Ishikawa (cell line): ENCODE results near the gene RNU7-1.

Experiments used
- CEBPB ChIP-seq: IDR thresholded peaks from 2 replicates; pipeline ENCODE4 v1.6.1; 2012
- CREB1 ChIP-seq: IDR thresholded peaks from 2 replicates; pipeline ENCODE4 v1.6.1; 2012; ENCODE audit warnings: low read depth
- EGR1 ChIP-seq: IDR thresholded peaks from 2 replicates; pipeline ENCODE4 v1.6.1; 2012
- EP300 ChIP-seq: IDR thresholded peaks from 2 replicates; pipeline ENCODE4 v1.6.1; 2012; ENCODE audit warnings: borderline replicate concordance
- FOXM1 ChIP-seq: IDR thresholded peaks from 2 replicates; pipeline ENCODE4 v1.6.1; 2012; ENCODE audit warnings: low read depth, borderline replicate concordance
- MAX ChIP-seq: IDR thresholded peaks from 2 replicates; pipeline ENCODE4 v1.6.1; 2012
- NFIC ChIP-seq: IDR thresholded peaks from 2 replicates; pipeline ENCODE4 v1.6.1; 2012
- RAD21 ChIP-seq: IDR thresholded peaks from 2 replicates; pipeline ENCODE4 v1.6.1; 2012; ENCODE audit warnings: low read depth
- TAF1 ChIP-seq: IDR thresholded peaks from 2 replicates; pipeline ENCODE4 v1.6.1; 2012; ENCODE audit warnings: low read depth, mild to moderate bottlenecking
- TCF12 ChIP-seq: IDR thresholded peaks from 2 replicates; pipeline ENCODE4 v1.6.1; 2012; ENCODE audit warnings: low read depth
- TEAD4 ChIP-seq: IDR thresholded peaks from 2 replicates; pipeline ENCODE4 v1.6.1; 2012
- YY1 ChIP-seq: IDR thresholded peaks from 2 replicates; pipeline ENCODE4 v1.6.1; 2012; ENCODE audit warnings: low read depth
- ZBTB7A ChIP-seq: IDR thresholded peaks from 2 replicates; pipeline ENCODE4 v1.6.1; 2012; ENCODE audit warnings: low read depth
- TF ChIP-seq, protein P1 (sequence below): IDR thresholded peaks from 2 replicates; pipeline ENCODE4 v1.6.1; 2012; ENCODE audit warnings: low read depth, mild to moderate bottlenecking
- TF ChIP-seq, protein P2 (sequence below): IDR thresholded peaks from 2 replicates; pipeline ENCODE4 v1.6.1; 2012

RNU7-1 gene

GRCh38 chr12:6929466-6930452 is 13.9 kb upstream of the RNU7-1 start:
- TF ChIP-seq CREB1 (no peak), CEBPB (no peak), TCF12 (no peak), RAD21 (no peak), ZBTB7A (no peak), TEAD4 (no peak), EGR1 (no peak), MAX (no peak), TAF1 (no peak), EP300 (no peak), FOXM1 (no peak), NFIC (no peak), YY1 (no peak)
- TF ChIP-seq, protein P1, sequence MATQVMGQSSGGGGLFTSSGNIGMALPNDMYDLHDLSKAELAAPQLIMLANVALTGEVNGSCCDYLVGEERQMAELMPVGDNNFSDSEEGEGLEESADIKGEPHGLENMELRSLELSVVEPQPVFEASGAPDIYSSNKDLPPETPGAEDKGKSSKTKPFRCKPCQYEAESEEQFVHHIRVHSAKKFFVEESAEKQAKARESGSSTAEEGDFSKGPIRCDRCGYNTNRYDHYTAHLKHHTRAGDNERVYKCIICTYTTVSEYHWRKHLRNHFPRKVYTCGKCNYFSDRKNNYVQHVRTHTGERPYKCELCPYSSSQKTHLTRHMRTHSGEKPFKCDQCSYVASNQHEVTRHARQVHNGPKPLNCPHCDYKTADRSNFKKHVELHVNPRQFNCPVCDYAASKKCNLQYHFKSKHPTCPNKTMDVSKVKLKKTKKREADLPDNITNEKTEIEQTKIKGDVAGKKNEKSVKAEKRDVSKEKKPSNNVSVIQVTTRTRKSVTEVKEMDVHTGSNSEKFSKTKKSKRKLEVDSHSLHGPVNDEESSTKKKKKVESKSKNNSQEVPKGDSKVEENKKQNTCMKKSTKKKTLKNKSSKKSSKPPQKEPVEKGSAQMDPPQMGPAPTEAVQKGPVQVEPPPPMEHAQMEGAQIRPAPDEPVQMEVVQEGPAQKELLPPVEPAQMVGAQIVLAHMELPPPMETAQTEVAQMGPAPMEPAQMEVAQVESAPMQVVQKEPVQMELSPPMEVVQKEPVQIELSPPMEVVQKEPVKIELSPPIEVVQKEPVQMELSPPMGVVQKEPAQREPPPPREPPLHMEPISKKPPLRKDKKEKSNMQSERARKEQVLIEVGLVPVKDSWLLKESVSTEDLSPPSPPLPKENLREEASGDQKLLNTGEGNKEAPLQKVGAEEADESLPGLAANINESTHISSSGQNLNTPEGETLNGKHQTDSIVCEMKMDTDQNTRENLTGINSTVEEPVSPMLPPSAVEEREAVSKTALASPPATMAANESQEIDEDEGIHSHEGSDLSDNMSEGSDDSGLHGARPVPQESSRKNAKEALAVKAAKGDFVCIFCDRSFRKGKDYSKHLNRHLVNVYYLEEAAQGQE, result no peak
- TF ChIP-seq, protein P2, sequence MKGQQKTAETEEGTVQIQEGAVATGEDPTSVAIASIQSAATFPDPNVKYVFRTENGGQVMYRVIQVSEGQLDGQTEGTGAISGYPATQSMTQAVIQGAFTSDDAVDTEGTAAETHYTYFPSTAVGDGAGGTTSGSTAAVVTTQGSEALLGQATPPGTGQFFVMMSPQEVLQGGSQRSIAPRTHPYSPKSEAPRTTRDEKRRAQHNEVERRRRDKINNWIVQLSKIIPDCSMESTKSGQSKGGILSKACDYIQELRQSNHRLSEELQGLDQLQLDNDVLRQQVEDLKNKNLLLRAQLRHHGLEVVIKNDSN, result no peak

DNA sequence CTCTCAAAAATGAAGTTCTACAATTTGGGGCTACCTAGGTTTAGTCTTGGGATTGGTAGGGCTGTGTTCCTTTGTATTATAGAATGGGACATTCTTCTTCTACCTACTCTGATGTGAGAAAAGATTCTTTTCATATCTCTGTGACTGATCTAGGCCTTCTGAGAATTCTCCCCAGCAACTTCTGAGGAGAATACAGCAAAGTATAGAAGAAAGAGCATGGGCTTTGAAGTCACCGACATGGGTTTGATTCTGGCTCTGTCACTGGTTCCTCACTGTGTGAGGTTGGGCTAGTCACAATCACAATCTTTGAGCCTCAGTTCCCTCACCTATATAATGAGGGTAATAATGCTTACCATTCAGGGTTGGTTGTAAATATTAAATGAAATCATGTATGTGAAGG is 10.8 kb upstream of the RNU7-1 start:
- TF ChIP-seq TAF1, result no peak
- TF ChIP-seq RAD21, result no peak
- no peak for TF ChIP-seq TEAD4
- TF ChIP-seq NFIC, result no peak
- TF ChIP-seq EGR1, result no peak
- TF ChIP-seq CREB1, result no peak

DNA sequence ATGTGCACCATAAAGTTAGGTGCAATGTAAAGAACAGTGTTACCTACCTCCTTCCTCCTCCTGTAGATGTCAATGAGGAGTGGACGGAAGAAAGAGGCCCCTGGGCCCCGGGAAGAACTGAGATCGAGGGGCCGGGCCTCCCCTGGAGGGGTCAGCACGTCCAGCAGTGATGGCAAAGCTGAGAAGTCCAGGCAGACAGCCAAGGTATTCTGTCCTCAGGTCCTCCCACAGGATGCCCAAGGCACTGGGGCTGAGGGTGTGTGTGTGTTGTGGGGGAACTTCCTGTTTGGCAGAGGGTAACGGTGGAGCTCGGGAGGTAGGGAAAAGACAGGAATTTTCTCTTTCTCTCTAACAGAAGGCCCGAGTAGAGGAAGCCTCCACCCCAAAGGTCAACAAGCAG is 9.5 kb upstream of the RNU7-1 start:
- TF ChIP-seq ZBTB7A (no peak), YY1 (no peak), NFIC (no peak), EP300 (no peak), MAX (no peak), TAF1 (no peak), CREB1 (no peak), TCF12 (no peak), TEAD4 (no peak), EGR1 (no peak), CEBPB (no peak)
- TF ChIP-seq, protein P1, result no peak
- TF ChIP-seq, protein P2, result no peak

DNA sequence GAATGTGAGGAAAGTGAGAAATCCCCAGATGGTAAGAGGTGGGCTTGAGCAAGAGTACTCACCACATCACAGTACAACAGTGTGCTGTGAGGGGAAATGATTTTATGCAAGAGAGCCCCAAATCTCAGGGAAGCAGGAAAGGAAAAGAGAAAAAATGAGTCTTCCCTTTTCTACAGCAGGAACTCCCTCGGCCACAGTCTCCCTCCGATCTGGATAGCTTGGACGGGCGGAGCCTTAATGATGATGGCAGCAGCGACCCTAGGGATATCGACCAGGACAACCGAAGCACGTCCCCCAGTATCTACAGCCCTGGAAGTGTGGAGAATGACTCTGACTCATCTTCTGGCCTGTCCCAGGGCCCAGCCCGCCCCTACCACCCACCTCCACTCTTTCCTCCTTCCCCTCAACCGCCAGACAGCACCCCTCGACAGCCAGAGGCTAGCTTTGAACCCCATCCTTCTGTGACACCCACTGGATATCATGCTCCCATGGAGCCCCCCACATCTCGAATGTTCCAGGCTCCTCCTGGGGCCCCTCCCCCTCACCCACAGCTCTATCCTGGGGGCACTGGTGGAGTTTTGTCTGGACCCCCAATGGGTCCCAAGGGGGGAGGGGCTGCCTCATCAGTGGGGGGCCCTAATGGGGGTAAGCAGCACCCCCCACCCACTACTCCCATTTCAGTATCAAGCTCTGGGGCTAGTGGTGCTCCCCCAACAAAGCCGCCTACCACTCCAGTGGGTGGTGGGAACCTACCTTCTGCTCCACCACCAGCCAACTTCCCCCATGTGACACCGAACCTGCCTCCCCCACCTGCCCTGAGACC is 8.0 kb upstream of the RNU7-1 start:
- TF ChIP-seq FOXM1 (no peak), NFIC (no peak), YY1 (no peak), TAF1 (no peak), CEBPB (no peak), MAX (no peak), TEAD4 (no peak), CREB1 (no peak), EP300 (no peak), EGR1 (no peak), TCF12 (no peak), ZBTB7A (no peak), RAD21 (no peak)
- TF ChIP-seq, protein P1, result no peak
- TF ChIP-seq, protein P2, result no peak
